Stimulated activated CD8-positive, alpha-beta memory T cell treated with anti-CD3 and anti-CD28 coated beads, Interleukin-2, amount 100 ng/mL, for 1 hour (primary cell): Measurements from ENCODE around the gene GPR158.

Experiments
- DNase-seq, 2 donors: peaks; one replicate each; pipeline ENCODE4 v3.0.0-alpha.2; 2020; ENCODE audit warnings: low read depth in 2 of 2

The GPR158 gene

DNA sequence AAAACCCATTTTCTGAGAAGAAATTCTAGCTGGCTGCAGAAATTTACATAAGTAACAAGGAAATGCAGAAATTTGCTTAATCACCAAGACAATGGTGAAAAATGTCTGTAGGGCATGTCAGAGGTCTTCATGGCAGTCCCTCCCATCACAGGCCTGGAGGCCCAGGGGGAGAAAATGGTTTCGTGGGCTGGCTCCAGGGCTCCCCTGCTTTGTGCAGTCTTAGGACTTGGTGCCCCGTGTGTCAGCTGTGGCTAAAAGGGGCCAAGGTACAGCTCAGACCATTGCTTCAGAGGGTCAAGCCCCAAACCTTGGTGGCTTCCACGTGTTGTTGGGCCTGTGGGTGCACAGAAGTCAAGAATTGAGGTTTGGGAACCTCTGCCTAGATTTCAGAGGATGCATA is 215.9 kb downstream of the GPR158 start:
- no peak for DNase-seq

DNA sequence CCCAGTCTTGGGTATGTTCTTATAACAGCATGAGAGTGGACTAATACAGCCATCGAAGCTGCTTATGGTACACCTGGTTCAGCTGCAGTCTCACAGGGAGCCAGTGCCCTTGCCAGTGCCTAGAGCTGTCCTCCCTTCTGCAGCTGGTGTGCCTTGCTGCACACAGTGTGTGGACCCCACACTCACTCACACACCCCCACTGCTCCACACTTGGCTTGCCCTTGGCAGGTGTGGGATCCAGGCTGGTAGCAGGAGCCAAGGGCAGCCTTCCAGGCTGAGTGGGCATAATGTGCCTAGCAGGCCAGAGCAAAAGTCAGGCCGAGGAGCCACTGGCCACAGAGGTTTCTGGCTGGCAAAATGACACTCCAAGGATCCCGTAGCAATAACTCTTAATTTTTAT is 217.3 kb downstream of the GPR158 start:
- DNase-seq: no peak

DNA sequence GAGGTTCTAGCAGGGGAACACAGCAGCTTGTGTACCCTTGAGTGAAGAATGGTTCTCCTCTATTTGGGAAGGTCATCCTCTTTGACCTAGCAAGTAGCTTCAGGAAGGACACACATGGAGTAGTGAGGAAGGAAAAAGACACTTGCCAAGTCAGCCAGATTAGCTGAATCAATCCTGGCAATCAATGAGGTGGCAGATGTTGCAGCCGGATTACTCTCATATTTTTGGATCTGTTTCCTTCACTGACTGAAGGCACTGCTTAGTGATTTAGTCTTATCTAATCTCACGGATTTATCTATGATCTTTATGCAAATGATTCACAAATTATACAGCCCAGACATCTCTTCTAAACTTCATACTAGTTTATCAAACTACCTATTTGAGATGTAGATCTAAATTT is 218.8 kb downstream of the GPR158 start:
- DNase-seq: no peak

DNA sequence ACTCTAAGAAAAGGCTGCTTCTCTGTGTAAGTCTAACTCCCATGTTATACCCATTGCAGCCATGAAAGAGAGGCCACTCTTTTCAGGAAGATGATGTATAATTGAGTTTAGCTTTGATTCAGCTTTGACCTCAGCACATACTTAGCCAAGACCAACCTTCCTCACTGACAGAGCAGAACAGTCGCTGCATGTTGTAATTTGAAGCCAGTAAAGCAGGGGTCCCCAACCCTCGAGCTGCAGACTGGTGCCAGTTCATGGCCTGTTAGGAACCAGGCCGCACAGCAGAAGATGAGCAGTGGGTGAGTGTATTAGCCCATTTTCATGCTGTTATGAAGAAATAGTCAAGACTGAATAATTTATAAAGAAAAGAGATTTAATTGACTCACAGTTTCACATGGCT is 223.9 kb downstream of the GPR158 start:
- DNase-seq: no peak

DNA sequence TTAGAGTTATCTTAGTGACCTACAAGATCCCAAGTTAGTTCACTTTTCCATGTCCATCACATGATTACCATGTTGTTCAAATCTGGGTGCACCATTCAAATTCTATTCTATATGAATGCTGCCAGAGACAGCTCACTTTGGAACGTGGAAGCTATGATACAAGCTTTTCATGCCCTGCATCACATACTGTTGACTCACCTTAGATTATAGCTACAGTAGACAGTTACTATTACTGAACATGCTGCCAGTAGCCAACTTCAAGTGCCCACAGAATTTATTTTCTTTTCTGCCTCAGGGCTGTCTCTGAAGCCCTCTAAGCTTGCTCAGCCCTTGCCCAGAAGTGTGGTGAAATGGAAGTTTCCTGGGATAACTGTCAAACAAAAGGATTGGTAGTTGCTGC is 231.1 kb downstream of the GPR158 start:
- no peak for DNase-seq

DNA sequence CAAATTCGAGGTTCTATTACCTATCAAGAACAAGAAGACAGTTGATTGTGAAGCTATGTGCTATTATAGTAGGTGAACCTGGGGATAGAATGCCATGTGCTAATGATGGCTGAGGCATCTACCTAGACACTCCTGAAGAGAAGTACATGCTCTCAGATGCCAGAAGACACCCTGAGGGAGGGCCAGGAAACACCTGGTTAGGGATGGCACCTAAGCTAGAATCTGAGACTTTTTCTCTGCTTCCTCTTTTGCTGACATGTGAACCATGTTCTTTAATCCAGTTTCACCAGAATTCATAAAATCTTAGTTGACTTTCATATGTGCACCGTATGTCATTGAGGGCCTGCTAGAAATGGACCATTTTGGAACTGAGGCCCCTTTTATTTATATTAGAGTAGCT is 242.8 kb downstream of the GPR158 start:
- DNase-seq: no peak

DNA sequence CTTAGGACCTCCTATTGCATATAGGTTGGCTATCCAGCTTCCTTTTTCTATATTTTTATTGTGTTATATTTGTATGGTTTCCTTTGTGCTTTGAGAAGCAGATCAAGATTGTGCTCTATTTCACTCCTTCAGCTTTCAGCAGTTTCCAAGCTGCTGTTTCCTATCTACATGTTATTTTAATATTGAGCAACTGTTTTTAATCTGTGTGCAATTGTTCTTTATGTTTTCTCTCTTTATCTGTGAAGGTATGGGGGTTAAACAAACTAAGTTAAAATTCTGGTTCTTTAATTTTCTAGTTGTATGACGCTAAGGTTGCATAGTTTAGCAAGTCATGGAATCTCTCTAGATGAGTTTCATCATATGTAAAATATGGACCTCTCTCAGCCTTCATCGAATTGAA is 251.0 kb downstream of the GPR158 start:
- no peak for DNase-seq

DNA sequence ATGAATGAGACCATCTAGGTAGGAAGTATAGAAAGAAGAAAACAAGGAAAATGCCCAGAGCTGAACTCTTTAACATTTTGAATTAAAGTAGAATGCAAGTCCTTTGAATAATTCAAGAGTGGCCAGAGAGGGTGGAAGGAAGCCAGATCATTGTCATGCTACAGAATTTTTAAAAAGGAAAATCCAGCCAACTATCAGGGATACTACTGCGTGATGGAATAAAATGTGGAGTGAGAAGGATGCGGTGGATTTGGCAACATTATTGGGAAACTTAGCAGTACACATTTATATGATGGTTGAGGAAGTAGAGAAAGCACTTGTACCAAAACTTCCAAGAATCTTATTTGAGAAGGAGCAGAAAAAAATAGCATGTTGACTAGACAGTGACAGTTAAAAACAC is 261.6 kb downstream of the GPR158 start:
- DNase-seq: no peak

DNA sequence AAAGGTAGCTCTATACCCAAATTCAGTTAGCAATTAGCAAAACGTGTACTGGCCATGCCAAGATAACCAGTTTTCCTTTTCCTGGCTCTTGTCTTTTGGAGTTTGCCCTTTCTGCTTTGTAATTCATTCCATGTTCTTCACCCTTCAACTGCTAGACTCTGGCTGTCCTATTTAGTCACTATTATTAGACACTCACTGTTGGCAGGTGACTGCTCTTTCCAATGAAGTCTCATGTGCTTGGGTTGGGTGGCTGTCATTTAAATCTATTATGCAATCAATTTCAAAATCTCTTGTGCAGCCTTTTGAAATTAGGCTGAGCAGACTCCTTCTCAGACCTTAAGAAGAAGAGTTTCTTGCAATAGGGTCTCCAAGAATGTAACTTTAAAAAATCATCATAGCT is 266.5 kb downstream of the GPR158 start:
- no peak for DNase-seq

DNA sequence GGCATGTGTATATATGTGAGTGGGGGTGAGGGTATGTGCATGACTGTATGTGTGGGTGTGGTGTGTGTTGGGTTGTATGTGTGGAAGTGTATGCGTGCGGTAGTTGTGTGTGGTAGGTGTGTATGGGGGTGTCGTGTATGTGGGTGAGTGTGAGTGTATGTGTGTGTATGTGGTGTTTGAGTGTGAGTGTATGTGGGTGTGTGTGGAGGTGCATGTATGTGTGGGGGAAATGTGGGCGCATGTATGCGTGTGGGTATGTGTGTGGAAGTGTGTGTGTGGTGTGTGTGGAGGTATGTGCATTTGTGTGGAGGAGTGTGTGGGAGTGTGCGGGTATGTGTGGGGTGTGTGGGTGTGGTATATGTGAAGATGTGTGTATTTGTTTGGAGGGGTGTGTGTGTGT is 269.5 kb downstream of the GPR158 start:
- DNase-seq: no peak

DNA sequence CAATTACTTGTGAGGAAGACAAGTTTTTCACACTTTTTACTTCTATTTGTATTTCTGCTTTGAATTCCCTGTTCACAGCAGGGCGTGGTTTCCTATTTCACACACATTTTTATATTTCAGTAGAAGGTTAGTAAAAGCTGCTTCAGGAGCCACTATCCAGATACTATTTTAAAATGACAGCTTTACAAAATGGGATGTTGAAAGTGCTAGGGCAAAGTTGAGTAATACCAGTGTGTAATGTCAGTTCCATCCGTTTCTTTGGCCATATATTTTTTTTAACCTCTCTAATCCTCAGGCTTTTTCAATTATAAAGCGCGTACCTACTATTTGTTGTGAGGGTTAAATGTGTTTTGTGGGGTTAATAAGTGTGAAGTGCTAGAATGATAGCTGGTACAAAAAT is 276.6 kb downstream of the GPR158 start:
- no peak for DNase-seq

DNA sequence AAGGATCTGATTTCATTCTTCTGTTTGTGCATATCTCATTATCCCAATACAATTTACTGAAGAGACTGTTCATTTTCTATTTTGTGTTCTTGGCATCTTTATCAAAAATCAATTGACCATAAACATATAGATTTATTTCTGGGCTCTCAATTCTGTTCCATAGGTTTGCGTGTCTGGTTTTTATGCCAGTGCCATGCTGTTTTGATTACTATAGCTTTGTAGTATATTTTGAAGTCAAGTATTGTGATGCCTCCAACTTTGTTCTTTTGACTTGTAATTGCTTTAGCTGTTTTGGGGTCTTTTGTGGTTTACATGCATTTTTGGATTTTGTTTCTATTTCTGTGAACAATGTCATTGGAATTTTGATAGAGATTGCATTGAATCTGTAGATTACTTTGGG is 278.8 kb downstream of the GPR158 start:
- DNase-seq: no peak

DNA sequence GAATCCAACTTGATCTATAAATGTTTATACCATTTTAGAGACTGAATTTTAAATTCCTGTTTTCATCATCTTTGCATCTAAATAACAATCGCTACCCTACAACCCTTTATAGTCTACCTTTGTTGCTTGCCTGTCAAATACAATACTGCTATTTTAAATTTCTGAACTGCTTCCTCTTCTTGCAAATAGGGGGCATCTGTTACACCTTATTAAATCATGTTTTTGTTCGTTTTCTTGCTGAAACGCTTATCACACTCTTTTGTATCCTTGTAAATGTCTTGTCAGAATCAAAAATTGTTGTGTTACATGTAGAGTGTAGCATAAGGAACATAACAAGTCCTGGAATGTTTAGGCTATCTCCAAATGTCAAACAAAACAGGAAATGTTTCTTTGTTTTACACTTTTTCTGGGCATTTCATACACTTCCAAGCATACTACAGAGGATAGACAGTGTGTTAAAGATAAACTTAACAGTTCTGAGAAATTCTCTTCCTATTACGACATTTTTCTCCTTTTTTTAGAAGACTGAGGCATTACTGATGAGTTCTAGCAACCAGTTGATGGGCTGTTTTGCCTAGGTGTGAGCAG is 281.3 kb downstream of the GPR158 start:
- no peak for DNase-seq

DNA sequence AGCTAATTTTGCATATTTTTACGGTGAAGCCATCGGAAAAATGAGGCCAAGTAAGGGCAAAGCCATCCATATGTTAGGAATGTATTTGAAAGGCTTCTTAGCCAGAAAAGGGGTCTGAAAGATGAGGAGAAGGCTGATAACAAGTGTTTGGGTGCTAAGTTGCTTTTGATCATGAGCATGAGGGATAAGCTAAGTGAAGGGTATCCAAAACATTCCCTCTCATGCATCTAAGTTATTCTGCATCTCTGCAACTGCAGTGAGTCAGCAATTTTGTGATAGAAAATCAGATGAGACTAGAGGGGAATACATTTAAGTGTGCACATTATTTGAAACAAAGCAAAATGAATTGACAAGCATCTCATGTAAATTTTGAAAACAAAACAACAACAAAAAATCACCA is 282.8 kb downstream of the GPR158 start:
- DNase-seq: no peak

DNA sequence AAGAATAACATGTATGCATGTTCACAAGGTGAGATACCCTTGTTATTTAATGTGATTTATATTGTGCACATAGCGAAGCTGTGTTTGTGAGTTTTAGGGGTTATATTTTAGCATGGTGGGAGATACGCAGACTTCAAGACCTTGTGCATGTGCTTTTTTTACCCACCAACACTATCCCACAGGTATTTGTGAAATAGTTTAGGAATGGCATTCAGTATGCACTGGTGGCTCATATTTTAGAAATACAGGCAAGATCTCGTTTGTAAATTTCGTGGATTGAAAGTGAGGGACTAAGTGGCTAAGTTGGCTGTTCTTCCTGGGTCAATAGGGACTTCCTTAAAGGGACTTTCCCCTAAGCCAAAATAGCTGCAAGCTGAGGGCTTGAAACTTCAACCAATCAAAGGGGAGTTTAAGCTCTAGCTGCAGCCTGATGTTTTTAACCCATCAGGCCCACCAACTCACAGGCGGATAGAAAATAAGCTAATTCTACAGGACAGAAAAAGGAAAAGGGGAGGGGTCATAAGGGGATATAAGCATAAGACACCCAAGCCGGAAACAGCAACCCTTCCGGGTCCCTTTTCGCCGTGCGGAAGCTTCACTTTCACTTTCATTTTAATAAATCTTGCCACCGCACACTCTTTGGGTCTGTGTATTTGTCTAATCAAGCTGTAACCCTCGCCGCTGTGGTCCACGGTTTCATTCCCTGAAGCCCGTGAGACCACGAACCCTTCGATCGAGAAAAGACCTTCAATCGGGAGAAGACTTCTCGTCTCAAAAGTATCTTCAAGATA is 291.0 kb downstream of the GPR158 start:
- no peak for DNase-seq

DNA sequence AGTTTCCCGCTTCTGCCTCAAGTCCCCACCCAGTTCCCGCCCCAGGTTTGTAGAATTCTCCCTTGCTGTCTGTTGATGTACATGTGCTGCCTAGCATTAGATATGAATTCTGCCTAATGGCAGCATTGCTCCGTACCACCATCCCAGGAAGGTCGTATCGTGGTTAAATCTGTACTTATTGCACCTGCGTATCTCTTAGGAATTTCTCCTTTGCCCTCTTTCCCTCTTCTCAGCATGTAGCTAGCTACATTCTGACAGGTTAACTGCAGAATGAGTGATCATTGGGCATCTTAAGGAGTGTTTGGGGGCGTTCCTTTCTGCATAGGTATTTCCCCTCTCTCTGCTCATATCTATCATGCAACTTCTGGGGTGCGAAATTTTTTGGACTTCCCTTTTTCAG is 293.1 kb downstream of the GPR158 start:
- DNase-seq: no peak

DNA sequence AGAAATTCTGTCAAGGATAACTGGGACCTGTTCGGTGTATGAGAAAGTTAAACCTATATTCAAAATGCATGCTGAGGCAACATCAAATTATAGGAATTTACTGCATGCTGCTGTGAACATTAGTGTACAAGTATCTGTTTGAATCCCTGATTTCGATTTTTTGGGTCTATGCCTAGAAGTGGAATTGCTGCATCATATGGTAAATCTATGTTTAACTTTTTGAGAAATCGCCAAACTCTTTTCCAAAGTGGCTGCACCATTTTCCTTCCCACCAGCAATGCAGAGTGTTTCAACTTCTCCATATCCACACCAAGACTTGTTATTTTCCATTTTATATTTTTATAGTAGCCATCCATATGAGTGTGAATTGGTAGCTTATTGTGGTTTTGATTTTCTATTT is 306.7 kb downstream of the GPR158 start:
- no peak for DNase-seq

DNA sequence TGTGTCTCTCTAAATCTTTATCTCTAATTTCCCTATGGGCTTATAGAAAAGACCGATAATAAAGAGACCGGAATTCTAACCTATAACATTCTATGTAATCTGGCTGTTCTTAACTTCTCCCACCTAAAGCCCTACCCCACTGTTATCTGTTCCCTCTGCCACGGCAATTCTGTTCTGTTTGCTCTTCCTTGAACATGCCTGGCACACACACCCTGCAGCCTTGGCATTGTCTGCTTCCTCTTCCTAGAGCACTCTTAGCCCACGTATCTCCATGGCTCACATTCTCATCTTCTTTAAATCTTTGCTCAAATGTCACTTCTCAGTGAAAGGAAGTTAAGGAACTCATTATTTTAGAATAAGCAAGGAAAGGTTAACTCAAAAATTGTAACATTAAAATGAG is 309.2 kb downstream of the GPR158 start:
- no peak for DNase-seq

DNA sequence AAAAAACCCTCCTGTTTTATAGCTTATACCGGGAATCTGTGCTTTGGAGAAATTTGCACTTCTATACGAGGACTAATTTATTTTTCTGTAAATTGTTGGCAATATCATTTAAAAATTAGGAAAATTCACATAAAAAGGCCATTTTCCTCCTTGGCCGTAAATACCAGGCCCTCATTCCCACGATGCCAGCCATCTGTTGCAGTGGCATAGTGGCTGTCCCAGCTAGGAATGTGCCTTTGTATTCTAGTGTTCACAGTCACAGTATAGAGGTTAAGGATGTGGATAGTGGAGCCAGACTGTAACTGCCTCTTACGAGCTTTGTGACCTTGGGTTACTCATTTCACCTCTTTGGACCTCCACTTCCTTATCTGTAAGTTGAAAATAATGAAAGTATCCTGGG is 312.5 kb downstream of the GPR158 start:
- no peak for DNase-seq

DNA sequence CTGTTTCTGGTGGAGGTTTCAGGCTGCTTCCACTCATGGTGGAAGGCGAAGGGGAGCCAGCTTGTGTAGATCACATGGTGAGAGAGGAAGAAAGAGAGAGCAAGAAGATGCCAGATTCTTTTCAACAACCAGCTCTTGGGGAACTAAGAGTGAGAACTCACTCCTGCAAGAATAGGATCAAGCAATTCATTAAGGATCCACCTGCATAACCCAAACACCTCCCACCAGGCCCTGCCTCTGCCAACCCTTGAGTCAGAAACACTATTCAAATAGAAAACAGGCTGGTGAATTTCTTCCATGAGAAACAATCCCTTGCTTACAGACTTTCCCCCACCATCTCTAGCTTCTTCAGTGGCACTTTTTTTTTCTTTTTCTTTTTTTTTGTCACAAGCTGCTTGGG is 317.2 kb downstream of the GPR158 start:
- no peak for DNase-seq

DNA sequence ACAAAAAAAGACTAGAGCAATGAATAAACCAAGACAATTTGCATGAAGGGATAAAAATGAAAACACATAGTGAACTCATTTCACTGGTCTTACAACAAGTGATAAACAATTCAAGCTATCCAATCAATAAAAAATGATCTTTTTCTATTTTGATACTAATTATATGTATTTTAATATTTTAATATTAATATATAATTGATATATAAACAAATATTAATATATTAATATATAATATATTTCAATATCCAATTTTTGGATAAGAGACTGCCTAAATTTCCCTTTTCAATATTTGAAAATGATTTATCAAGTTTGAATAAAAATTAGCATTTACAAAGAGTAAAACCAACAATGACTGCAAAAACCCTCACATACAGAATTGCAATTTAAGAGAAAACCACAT is 317.9 kb downstream of the GPR158 start:
- no peak for DNase-seq

DNA sequence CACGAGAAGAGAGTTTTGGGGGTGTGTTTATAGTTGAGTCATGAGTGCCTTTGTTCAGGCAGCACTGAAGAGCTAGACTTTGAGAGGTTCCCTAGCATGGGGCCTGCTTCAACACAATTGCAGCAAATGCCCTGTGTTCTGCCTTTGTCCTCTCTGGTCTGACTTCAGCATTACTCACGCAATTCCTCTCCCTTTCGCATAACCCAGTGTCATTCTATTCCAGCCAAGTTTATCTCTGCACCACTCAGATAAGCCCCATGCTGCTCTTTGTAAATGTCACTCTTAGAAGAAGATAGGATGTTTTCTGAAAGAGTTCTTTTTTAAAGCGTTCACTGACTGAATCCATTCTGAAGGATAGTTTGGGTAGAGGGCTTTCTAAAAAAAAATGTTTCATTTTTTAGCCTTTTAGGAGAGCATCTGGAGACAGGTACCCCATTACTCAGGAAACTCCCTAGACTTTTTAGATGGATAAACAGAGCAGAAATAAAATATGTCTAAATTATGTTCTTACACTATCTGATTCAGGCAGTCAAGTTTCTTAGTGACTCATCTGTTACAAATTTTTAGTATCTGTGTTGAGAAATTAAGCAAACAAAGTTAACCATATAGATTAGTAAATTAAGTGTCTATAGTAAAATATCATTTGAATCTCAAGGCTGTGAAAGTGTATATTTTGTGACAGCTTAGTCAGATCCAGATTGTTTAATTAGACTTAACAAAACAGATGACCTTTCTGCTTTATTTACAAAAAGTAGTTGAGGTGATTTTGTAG is 318.5 kb downstream of the GPR158 start:
- DNase-seq: no peak

DNA sequence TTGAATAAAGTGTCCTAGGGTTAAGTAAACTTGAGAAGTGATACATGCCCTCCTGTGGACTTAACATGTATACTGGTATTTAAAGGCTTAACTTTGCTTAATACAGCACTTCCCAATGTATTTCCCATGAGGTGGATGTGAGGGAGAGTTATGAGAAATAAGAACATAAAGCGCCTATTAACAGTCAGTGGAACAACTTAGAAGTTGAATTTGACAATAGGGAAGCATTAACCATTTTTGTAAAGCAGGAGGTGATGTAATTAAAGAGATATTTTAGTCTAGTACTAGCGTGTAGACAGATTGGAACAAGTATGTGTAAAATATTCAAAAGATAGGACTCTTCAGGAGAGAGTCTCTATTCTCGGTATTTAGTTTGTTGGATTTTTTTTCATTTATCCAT is 322.4 kb downstream of the GPR158 start:
- DNase-seq: no peak
